Mesendoderm (in vitro differentiated cells): ENCODE data around the gene RESP18.

Experiments used
- DNase-seq: peaks from one replicate; pipeline ENCODE4 v3.0.0; 2013
- H2AK5ac ChIP-seq: 2 replicates; pipeline ENCODE4 v1.6.1; 2013; ENCODE audit warnings: low read length, inconsistent platforms
- H2BK120ac ChIP-seq: 2 replicates; pipeline ENCODE4 v1.6.1; 2013; ENCODE audit warnings: low read depth, mild to moderate bottlenecking, low read length, moderate library complexity, mixed read lengths
- H2BK15ac ChIP-seq: replicated peaks from 2 replicates; pipeline ENCODE4 v1.6.1; 2013; ENCODE audit warnings: low read depth, mild to moderate bottlenecking, moderate library complexity
- H2BK5ac ChIP-seq: 2 replicates; pipeline ENCODE4 v1.6.1; 2013; ENCODE audit warnings: low read length, inconsistent platforms
- H3K18ac ChIP-seq: 2 replicates; pipeline ENCODE4 v1.6.1; 2013; ENCODE audit warnings: mild to moderate bottlenecking, low read length, mixed read lengths
- H3K23ac ChIP-seq: one replicate; pipeline ENCODE4 v1.6.1; 2013; ENCODE audit warnings: low read length
- H3K27ac ChIP-seq: 2 replicates; pipeline ENCODE4 v1.5.1; 2013; ENCODE audit warnings: low read depth, mild to moderate bottlenecking, inconsistent platforms, low read length, moderate library complexity
- H3K27me3 ChIP-seq: 2 replicates; pipeline ENCODE4 v1.6.1; 2013; ENCODE audit warnings: low read length, control low read depth, mild to moderate bottlenecking, inconsistent platforms; ENCODE audit not compliant: insufficient read depth, poor library complexity
- H3K36me3 ChIP-seq: 2 replicates; pipeline ENCODE4 v1.6.1; 2013; ENCODE audit warnings: low read length, inconsistent platforms; ENCODE audit not compliant: control insufficient read depth, insufficient read depth
- H3K4ac ChIP-seq: one replicate; pipeline ENCODE4 v1.6.1; 2013; ENCODE audit warnings: low read depth, mild to moderate bottlenecking, low read length, moderate library complexity
- H3K4me1 ChIP-seq: 2 replicates; pipeline ENCODE4 v1.6.1; 2013; ENCODE audit warnings: low read depth, low read length, inconsistent platforms; ENCODE audit not compliant: control insufficient read depth
- H3K4me2 ChIP-seq: 2 replicates; pipeline ENCODE4 v1.6.1; 2013; ENCODE audit warnings: low read length
- H3K4me3 ChIP-seq: 2 replicates; pipeline ENCODE4 v1.5.1; 2013; ENCODE audit warnings: mild to moderate bottlenecking, low read length
- H3K56ac ChIP-seq: one replicate; pipeline ENCODE4 v1.6.1; 2013; ENCODE audit warnings: low read length
- H3K79me1 ChIP-seq: 2 replicates; pipeline ENCODE4 v1.6.1; 2013; ENCODE audit warnings: low read length, inconsistent platforms
- H3K79me2 ChIP-seq: 2 replicates; pipeline ENCODE4 v1.6.1; 2013; ENCODE audit warnings: mild to moderate bottlenecking, low read length; ENCODE audit not compliant: control insufficient read depth, insufficient read depth
- H3K9ac ChIP-seq: 2 replicates; pipeline ENCODE4 v1.6.1; 2013; ENCODE audit warnings: low read length, inconsistent platforms
- H4K5ac ChIP-seq: one replicate; pipeline ENCODE4 v1.6.1; 2013; ENCODE audit warnings: low read length
- H4K8ac ChIP-seq: one replicate; pipeline ENCODE4 v1.6.1; 2013; ENCODE audit warnings: low read depth, mild to moderate bottlenecking, control low read depth, low read length, moderate library complexity
- WGBS: extraction: QIAGEN DNeasy Blood & Tissue Kit; methylation state at CpG from one replicate; pipeline ENCODE4 v1.1.7; 2013; ENCODE audit warnings: low lambda C conversion rate, missing lambda C conversion rate; ENCODE audit not compliant: insufficient coverage; ENCODE audit errors: extremely low coverage; 5-methylcytosine and 5-hydroxymethylcytosine counted together

The RESP18 gene

GRCh38 chr2:219297766-219298456 is 34.6 kb downstream of the RESP18 start:
- H3K23ac ChIP-seq: no peak overlapping the region
- no peak overlapping the region for H2AK5ac ChIP-seq
- H3K79me1 ChIP-seq: no peaks in the 10 kb centered on the region
- H3K9ac ChIP-seq: no peak overlapping the region
- H3K4ac ChIP-seq: no peak overlapping the region
- H3K4me2 ChIP-seq: no peak overlapping the region
- no peak overlapping the region for H3K18ac ChIP-seq
- H2BK5ac ChIP-seq: no peak overlapping the region
- H2BK120ac ChIP-seq: no peak overlapping the region
- H3K27ac ChIP-seq: no peak overlapping the region
- no peak overlapping the region for H4K8ac ChIP-seq
- no peak overlapping the region for H4K5ac ChIP-seq
- H3K27me3 ChIP-seq: no peaks in the 10 kb centered on the region
- H3K79me2 ChIP-seq: no peaks in the 10 kb centered on the region
- no peak overlapping the region for H3K4me3 ChIP-seq
- no peaks in the 10 kb centered on the region for H3K36me3 ChIP-seq
- no peak for DNase-seq
- H3K56ac ChIP-seq: no peak overlapping the region
- no peaks in the 10 kb centered on the region for H3K4me1 ChIP-seq
- no CpG with 5 or more reads among the region's 14 CpGs for WGBS
- no peak overlapping the region for H2BK15ac ChIP-seq

GRCh38 chr2:219296631-219297391 is 35.7 kb downstream of the RESP18 start:
- Histone ChIP-seq H3K23ac (no peak overlapping the region), H4K5ac (no peak overlapping the region), H3K56ac (no peak overlapping the region), H3K18ac (no peak overlapping the region), H2BK120ac (no peak overlapping the region), H2AK5ac (no peak overlapping the region), H3K79me2 (no peaks in the 10 kb centered on the region), H3K79me1 (no peaks in the 10 kb centered on the region), H3K4me1 (no peaks in the 10 kb centered on the region), H3K36me3 (no peaks in the 10 kb centered on the region), H3K4ac (no peak overlapping the region), H3K4me3 (no peak overlapping the region), H3K27me3 (no peaks in the 10 kb centered on the region), H2BK5ac (no peak overlapping the region), H3K4me2 (no peak overlapping the region), H4K8ac (no peak overlapping the region), H3K27ac (no peak overlapping the region), H3K9ac (no peak overlapping the region), H2BK15ac (no peak overlapping the region)
- DNase-seq: no peak
- no CpG with 5 or more reads among the region's 25 CpGs for WGBS

- no peak overlapping the region for H4K8ac ChIP-seq
- H3K4ac ChIP-seq: no peak overlapping the region
- no peak overlapping the region for H3K4me2 ChIP-seq
- no peak overlapping the region for H2BK15ac ChIP-seq
- H3K4me3 ChIP-seq: no peak overlapping the region
- H3K79me2 ChIP-seq: no peaks in the 10 kb centered on the region
- no peak overlapping the region for H4K5ac ChIP-seq
- no peak overlapping the region for H2AK5ac ChIP-seq
- no peaks in the 10 kb centered on the region for H3K79me1 ChIP-seq
- H3K4me1 ChIP-seq: no peaks in the 10 kb centered on the region
- H3K56ac ChIP-seq: no peak overlapping the region
- DNase-seq: no peak
- H3K27me3 ChIP-seq: no peaks in the 10 kb centered on the region
- no peak overlapping the region for H3K27ac ChIP-seq
- H3K36me3 ChIP-seq: no peaks in the 10 kb centered on the region
- no peak overlapping the region for H3K9ac ChIP-seq
- H2BK120ac ChIP-seq: no peak overlapping the region
- H3K18ac ChIP-seq: no peak overlapping the region
- no peak overlapping the region for H3K23ac ChIP-seq
- WGBS: no CpG with 5 or more reads among the region's 14 CpGs
- H2BK5ac ChIP-seq: no peak overlapping the region
Measured at GRCh38 chr2:219296142-219296541, 36.4 kb downstream of the RESP18 start.

- H2BK5ac ChIP-seq: no peak overlapping the region
- no peak overlapping the region for H4K8ac ChIP-seq
- no peaks in the 10 kb centered on the region for H3K36me3 ChIP-seq
- H3K56ac ChIP-seq: peak overlapping the region; percentile 95
- H3K79me1 ChIP-seq: no peaks in the 10 kb centered on the region
- no peak overlapping the region for H4K5ac ChIP-seq
- no peak overlapping the region for H3K27ac ChIP-seq
- no peaks in the 10 kb centered on the region for H3K4me1 ChIP-seq
- DNase-seq: peak; percentile 93
- no peak overlapping the region for H2AK5ac ChIP-seq
- H3K23ac ChIP-seq: peak overlapping the region; percentile 90
- no peak overlapping the region for H2BK120ac ChIP-seq
- peak overlapping the region; percentile 61 for H3K18ac ChIP-seq
- peak overlapping the region; percentile 63 for H3K4me3 ChIP-seq
- H3K79me2 ChIP-seq: no peaks in the 10 kb centered on the region
- peak overlapping the region; percentile 34 for H3K4me2 ChIP-seq
- H3K27me3 ChIP-seq: no peaks in the 10 kb centered on the region
- no peak overlapping the region for H3K4ac ChIP-seq
- H2BK15ac ChIP-seq: no peak overlapping the region
- H3K9ac ChIP-seq: peak overlapping the region; percentile 81
- WGBS: no CpG with 5 or more reads among the region's 67 CpGs
Measured at GRCh38 chr2:219294356-219295351, 37.9 kb downstream of the RESP18 start.

- no peak overlapping the region for H2BK15ac ChIP-seq
- H3K56ac ChIP-seq: peak overlapping the region; percentile 95
- no peaks in the 10 kb centered on the region for H3K79me2 ChIP-seq
- no peak overlapping the region for H3K27ac ChIP-seq
- no peaks in the 10 kb centered on the region for H3K27me3 ChIP-seq
- H2BK5ac ChIP-seq: no peak overlapping the region
- H3K4ac ChIP-seq: no peak overlapping the region
- H3K4me2 ChIP-seq: no peak overlapping the region
- H3K18ac ChIP-seq: no peak overlapping the region
- no peak overlapping the region for H3K9ac ChIP-seq
- H3K79me1 ChIP-seq: no peaks in the 10 kb centered on the region
- H3K4me3 ChIP-seq: no peak overlapping the region
- H4K8ac ChIP-seq: no peak overlapping the region
- no peak overlapping the region for H4K5ac ChIP-seq
- H3K36me3 ChIP-seq: no peaks in the 10 kb centered on the region
- no peak overlapping the region for H2AK5ac ChIP-seq
- H3K23ac ChIP-seq: no peak overlapping the region
- no CpG with 5 or more reads among the region's 5 CpGs for WGBS
- DNase-seq: no peak
- H3K4me1 ChIP-seq: no peaks in the 10 kb centered on the region
- no peak overlapping the region for H2BK120ac ChIP-seq
Measured at GRCh38 chr2:219293736-219294231, 38.8 kb downstream of the RESP18 start.
